ENCODE results near the gene MAPK6. TPM values are rescaled to one million over a fixed set of nuclear protein-coding genes. Genes with fewer than 3 reads are reported as not detected.
"Not testable (repeated sequence)": the region's sequence is repeated elsewhere in the genome, so short reads cannot be mapped to it uniquely, and the experiment has no call there.

MAPK6 gene
- total RNA-seq, 1 experiment from 2014 or later = 24.7 TPM

DNA sequence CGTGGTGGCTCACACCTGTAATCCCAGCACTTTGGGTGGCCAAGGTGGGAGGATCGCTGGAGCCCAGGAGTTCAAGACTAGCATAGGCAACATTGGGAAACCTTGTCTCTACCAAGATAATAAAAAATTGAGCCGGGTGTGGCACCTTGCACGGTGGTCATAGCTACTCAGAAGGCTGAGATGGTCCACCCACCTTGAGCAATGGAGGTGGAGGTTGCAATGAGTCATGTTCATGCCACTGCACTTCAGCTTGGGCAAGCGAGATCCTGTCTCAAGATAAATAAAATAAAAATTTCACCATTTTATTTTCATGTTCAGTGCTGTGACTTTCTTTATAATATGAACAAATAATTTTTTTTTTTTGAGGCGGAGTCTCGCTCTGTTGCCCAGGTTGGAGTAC lies 12.5 kb downstream of the MAPK6 start:
- no peak for DNase-seq (ENCODE audit: low read depth)
- in situ Hi-C loops (cut with HindIII; ENCODE audit: low pct_unique_long_range_greater_than_20kb, low sequenced_read_pairs) = no loop called here

DNA sequence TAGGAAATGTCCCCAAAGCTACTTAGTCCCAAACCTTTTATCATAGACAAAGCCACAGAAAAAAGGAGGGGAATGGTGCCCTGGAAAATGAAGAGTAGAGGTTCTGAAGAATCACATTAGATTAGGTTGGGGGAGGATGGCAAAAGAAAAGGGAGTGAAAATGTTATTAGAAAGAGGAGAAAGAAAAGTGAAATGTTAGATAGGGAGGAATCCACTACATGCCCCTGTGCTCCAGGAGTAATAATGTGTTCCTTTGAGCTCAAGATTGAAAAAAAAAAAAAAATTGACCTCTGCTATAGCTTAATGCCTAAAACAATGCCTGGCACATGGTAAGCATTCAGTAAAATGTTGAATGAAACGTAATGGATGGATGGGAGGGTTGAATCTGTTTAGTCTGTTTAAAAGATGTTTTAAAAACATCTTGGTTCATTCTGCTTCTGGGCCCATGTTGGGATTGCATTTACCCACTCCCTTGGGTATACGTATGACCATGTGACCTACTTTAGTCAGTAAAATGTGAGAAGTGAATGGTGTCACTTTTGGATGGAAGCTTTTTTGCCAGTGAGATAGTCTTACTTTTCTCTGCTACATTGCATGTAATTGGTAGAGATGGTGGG lies 19.0 kb downstream of the MAPK6 start:
- in situ Hi-C loops (cut with HindIII; ENCODE audit: low pct_unique_long_range_greater_than_20kb, low sequenced_read_pairs) = no loop called here
- DNase-seq (ENCODE audit: low read depth) = no peak

DNA sequence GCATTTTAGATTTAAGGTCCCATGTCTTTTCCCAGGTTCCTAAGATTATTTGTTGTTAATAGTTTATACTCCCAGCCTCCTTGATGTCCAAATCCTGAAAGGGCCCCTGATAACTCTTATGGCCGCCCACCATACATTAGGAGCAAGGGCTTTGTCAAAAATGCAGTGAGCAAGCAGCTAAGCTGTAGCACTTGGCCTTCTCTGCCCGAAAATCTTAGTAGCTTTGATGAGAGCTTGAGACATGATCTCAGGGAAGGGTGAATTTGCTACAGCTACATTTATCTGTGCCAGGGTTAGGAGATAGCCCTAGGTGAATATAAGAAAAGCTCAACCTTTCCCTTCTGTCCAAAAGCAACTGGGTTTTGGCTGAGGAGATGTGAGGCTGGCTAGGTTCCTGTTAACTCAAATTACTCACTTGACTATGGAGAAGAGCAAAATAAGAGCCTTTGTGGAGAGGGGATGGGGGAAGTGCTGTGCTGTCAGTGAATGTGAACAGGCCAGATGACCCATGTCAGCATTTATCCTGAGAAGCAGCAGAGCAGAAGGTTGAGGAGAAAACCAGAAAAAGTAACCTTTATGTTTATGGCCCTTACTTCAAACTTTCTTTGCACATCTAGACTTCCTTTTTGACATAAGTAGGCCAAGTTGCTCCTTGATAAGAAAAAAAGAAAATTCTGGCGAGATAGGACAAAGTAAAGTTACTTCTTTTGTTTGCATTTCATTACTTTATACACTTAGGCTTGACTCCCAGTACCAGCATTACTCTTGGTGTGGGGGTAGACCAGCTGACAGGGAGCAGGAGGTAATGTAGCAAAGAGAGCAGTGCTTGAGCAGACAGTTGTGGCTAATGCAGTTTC lies 21.1 kb downstream of the MAPK6 start:
- DNase-seq (ENCODE audit: low read depth) = no peak
- in situ Hi-C loops (cut with HindIII; ENCODE audit: low pct_unique_long_range_greater_than_20kb, low sequenced_read_pairs) = no loop called here

DNA sequence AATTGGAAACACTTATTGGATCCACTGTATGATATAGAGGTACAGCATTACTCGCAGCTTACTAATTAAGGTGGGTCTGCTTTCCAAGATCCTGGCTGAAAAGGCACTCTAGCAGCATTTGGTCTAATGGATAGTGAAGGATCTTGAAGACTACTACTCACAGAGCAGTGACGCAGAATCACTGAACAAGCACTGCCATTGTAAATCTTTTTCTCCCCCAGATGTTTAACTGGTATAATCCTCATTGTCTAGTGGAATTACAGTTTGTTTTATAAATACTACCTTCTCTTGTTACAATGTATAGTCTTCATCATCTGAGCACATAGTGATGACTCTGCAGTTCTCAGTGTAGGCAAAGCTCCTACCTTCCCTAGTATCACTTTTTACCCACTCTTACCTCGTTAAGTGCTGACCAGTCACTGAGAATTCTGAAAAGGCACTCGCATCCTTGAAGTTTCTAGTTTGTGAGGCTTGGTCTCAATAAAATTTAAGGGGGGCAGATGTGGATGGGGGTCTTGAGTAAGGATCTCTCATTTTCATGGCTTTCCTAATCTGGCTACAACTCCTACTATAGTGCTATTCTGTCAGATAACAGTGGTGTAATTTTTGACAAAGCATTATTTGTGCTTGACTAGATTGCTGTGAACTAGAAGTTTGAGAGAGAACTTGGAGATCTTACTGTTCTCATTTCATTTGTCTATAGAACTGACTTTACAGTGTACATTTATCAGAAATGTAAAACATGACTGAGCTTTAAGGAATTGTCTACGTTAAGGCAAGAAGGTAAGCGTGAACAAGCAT lies 23.2 kb downstream of the MAPK6 start:
- no peak for DNase-seq (ENCODE audit: low read depth)
- in situ Hi-C loops (cut with HindIII; ENCODE audit: low pct_unique_long_range_greater_than_20kb, low sequenced_read_pairs) = no loop called here

DNA sequence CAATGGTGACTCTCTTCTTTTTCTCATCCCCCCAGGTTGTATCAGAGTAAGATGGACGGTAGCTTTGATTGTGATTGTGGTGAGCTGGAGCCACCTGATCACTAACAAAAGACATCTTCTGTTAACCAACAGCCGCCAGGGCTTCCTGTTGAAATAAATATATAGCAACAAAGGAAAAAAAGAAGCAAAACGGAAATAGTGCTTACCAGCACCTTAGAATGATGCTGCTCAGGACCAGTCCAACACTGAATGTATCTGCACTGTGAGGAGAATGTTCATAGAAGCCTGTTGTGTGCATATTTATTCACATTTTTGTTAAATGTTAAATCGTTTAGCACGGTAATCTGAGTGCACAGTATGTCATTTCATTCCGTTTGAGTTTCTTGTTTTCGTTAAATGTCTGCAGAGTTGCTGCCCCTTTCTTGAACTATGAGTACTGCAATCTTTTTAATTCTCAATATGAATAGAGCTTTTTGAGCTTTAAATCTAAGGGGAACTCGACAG lies 26.8 kb downstream of the MAPK6 start:
- in situ Hi-C loops (cut with HindIII; ENCODE audit: low pct_unique_long_range_greater_than_20kb, low sequenced_read_pairs); DNase-seq (ENCODE audit: low read depth): not testable (repeated sequence)

DNA sequence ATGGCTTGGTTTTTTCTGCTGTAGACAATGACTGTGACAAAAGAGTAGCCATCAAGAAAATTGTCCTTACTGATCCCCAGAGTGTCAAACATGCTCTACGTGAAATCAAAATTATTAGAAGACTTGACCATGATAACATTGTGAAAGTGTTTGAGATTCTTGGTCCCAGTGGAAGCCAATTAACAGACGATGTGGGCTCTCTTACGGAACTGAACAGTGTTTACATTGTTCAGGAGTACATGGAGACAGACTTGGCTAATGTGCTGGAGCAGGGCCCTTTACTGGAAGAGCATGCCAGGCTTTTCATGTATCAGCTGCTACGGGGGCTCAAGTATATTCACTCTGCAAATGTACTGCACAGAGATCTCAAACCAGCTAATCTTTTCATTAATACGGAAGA lies 27.5 kb downstream of the MAPK6 start:
- in situ Hi-C loops (cut with HindIII; ENCODE audit: low pct_unique_long_range_greater_than_20kb, low sequenced_read_pairs); DNase-seq (ENCODE audit: low read depth): not testable (repeated sequence)

DNA sequence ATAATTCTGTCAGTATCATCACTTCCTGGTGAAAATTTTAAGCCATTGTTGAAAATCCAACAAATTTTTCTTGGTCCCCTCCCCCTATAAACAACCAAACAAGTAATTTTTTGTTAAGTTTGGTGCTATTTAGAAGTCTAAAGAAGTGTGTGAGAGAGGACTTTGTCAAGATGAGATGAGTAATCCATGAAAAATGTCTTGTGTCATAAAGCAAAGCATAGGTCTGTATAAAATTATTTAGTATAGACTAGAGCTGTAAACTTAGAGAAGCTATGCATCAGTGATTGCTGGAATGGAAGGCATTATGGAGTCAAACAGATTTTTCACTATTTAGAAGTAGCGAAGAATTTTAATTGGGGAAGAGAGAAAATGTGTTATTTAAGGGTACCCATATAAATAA lies 31.4 kb downstream of the MAPK6 start:
- DNase-seq (ENCODE audit: low read depth) = peak; percentile 34
- in situ Hi-C loops (cut with HindIII; ENCODE audit: low pct_unique_long_range_greater_than_20kb, low sequenced_read_pairs) = no loop called here

DNA sequence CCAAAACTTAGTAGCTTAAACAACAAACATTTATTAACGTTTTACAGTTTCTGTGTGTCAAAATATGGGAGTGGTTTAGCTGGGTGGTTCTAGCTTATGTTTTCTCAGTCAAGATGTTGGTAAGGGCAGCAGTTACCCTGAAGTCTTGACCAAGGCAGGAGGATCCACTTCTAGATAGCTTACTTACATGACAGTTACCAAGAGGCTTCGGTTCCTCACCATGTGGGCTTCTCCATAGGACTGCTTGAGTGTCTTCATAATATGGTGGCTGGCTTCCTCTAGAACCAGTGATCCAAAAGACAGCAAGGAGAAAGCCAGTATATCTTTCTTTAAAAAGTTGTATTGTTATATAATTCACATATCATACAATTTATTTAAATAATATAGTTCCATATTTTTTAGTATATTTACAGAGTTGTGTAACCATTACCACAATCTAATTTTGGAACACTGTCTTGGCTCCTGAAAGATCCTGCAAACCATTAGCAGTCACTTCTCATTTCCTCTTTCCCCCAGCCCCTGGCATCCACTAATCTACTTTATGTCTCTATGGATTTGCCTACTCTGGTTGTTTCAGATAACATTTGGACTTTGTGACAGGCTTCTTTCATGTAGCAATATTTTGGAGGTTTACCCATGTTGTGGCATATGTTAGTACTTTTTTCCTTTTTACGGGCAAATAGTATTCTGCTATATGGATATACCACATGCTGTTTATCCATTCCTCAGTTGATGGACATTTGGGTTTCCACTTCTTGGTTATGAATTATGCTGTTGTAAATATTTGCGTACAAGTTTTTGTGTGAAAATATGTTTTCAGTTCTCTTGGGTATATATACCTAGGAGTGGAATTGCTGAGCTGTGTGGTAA lies 33.3 kb downstream of the MAPK6 start:
- in situ Hi-C loops (cut with HindIII; ENCODE audit: low pct_unique_long_range_greater_than_20kb, low sequenced_read_pairs) = no loop called here

DNA sequence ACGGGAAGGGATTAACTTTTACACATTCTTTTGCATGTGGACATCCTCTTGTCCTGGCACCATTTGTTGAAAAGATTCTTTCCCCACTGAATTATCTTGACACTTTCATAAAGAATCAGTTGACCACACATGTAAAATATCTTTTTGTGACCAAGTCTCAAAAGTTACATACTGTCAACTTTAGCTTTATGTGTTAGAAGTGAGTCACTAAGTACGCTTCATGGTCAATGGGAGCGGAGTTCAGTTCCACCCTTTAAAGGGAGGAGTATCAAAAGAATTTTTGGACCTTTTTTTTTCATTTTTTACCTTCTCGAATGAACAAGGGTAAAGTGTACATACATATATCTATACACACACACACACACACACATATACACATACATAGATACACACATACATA lies 35.4 kb downstream of the MAPK6 start:
- DNase-seq (ENCODE audit: low read depth) = no peak
- in situ Hi-C loops (cut with HindIII; ENCODE audit: low pct_unique_long_range_greater_than_20kb, low sequenced_read_pairs) = no loop called here

More for the DNA sequence above, 33.3 kb downstream of the MAPK6 start:
- DNase-seq (ENCODE audit: low read depth) = no peak

DNA sequence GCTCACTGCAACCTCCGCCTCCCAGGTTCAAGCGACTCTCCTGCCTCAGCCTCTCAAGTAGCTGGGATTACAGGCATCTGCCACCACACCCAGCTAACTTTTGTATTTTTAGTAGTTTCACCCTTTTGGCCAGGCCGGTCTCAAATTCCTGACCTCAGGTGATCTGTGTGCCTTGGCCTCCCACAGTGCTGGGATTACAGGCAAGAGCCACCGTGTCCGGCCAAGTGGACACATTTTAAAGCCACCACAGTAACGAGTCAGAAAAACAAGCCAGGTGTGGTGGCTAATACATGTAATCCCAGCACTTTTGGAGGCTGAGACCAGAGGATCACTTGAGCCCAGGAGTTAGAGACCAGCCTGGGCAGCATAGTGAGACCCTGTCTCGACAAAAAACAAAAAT lies 35.8 kb downstream of the MAPK6 start:
- in situ Hi-C loops (cut with HindIII; ENCODE audit: low pct_unique_long_range_greater_than_20kb, low sequenced_read_pairs); DNase-seq (ENCODE audit: low read depth): not testable (repeated sequence)

DNA sequence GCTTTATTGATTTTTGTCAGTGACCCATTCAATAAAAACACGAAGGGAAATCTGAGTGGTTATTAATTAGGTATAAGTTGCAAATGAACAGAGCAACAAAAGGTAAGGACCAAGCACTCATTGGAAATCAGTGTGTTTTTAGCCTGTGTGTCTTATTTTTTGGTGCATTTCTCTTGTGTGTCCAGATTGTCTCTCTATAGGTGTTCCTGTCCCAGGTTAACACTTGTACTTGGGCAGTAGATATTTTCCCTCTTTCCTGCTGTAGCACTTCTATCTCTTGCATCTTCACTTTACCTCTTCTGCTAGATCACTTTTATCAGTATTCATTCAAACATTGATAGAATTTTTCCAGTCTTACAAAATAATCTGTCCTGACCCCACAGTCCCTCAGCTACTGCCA lies 37.0 kb downstream of the MAPK6 start:
- in situ Hi-C loops (cut with HindIII; ENCODE audit: low pct_unique_long_range_greater_than_20kb, low sequenced_read_pairs) = no loop called here
- no peak for DNase-seq (ENCODE audit: low read depth)

DNA sequence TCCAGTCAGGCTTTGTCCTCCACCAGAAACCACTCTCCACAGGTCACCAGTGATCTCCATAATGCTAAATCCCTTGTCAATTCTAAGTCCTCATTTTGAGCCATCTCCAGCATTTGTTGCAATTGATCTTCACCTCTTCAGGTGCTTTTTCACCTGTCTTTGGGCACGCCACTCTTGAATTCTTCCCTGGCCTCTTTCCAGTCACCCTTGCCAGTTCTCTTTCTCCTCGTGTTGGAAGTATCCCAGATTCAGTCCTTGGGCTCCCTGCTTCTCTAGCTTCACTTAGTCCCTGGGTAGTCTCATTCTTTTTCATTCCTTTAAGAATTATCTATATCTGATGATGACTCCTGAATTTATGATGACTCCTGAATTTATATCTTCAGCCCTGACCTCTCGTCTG lies 37.5 kb downstream of the MAPK6 start:
- no peak for DNase-seq (ENCODE audit: low read depth)
- in situ Hi-C loops (cut with HindIII; ENCODE audit: low pct_unique_long_range_greater_than_20kb, low sequenced_read_pairs) = no loop called here

DNA sequence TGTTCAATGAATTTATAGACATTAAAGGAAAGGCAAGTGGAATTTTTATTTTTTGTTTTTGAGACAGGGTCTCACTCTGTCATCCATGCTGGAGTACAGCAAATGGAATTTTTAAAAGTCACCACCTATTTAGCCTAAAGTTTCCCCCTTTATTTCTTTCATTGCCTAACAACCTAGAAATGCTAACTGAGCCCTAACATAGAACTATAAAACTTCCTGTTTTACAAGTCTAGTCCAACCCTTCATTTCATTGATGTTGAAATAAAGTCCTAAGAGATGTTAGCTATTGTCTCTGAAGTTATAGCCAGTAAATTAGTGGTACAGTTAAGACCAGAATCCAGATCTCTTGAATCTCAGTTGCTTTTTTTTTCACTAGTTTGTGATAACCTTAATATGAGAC lies 39.0 kb downstream of the MAPK6 start:
- in situ Hi-C loops (cut with HindIII; ENCODE audit: low pct_unique_long_range_greater_than_20kb, low sequenced_read_pairs) = no loop called here
- DNase-seq (ENCODE audit: low read depth) = no peak

DNA sequence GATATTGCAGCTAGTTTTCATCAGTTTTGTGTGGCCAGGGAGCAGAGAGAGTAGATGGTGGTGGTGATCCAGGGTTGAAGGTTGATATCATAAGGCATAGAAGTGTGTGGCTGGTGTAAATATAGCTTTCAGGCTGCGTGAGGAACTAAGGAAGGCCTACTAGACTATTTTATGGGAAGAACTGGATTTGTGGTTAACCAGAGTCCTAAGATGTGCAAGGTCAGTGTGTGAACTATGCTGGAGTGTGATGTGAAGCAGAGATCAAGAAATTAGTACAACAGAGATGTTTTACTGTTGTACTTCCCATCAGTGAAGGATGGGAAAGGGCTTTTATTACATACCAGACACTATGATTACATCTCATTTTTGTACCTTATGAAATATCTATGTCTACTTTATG lies 41.5 kb downstream of the MAPK6 start:
- in situ Hi-C loops (cut with HindIII; ENCODE audit: low pct_unique_long_range_greater_than_20kb, low sequenced_read_pairs) = no loop called here
- no peak for DNase-seq (ENCODE audit: low read depth)

DNA sequence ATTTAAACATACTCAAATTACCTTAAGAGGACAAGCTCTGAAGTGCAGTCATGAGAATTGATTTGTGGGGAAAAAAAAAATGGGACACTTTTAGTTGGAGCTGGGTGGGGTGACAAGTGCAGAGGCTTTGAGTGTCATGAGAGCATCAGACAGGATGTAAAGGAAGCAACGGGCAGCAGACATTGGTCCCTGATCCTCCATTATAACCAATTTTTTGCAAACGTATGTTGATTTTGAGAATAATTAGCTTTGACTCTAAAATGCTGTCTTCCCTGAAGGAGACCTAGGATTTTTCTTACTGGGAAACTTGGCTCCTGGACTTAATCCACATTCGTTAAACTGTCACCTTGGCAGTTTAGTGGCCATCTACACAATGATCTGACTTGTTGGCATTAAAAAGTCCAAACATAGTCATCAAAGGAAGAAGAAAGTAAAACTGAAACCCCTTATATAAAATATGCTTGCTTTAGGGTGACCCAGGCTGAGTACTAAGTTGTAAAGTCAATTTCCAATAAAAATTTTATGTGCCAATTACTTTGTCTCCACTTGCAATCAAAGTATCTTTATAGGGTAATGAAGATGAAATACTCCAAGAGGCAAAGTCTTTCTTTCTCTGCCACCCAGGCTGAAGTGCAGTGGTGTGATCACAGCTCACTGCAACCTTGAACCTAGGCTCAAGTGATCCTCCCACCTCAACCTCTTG lies 48.0 kb downstream of the MAPK6 start:
- no peak for DNase-seq (ENCODE audit: low read depth)
- in situ Hi-C loops (cut with HindIII; ENCODE audit: low pct_unique_long_range_greater_than_20kb, low sequenced_read_pairs) = no loop called here

DNA sequence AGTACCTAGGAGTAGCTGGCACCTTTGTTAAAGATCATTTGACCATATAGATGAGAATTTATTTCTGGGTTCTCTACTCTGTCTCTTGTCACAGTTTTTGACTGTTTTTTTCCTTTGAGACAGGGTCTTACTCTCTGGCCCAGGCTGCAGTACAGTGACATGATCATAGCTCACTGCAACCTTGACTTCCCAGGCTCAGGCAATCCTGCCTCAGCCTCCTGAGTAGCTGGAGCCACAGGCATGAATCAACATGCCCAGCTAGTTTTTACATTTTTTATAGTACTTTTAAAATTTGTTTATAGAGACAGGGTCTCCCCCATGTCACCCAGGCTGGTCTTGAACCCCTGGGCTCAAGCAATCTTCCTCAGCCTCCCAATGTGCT lies 48.5 kb downstream of the MAPK6 start:
- in situ Hi-C loops (cut with HindIII; ENCODE audit: low pct_unique_long_range_greater_than_20kb, low sequenced_read_pairs) = no loop called here
- no peak for DNase-seq (ENCODE audit: low read depth)

DNA sequence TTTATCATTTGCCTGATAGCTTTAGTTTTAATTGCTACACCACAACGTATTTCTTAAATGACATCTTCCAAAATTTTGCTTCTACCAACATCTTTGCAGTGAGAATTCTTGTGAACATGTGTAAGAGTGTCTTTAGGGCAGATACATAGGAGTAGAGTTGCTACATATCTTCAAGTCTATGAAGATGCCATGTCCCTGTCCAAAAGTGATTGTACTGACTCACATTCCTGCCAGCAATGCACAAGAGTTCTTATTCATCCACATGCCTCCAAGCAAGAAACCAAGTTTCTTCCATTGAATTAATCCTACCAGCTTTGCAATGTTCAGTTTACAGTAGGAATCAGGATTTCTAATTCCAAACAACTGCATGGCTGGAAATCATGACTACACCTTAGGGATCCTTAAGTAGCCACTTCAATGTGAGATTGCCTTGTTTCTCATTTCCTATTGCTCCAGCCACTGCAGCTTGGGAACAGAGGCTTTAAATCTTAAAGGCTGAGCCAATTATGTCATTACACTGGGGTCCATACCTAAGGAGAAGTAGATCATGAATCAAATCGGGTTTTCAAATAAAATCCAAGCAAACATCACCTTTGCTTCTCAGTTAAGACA lies 49.1 kb downstream of the MAPK6 start:
- DNase-seq (ENCODE audit: low read depth) = no peak
- in situ Hi-C loops (cut with HindIII; ENCODE audit: low pct_unique_long_range_greater_than_20kb, low sequenced_read_pairs) = no loop called here

Measured in Caki2 (cell line).